HG02642 (cell line): Measurements from ENCODE around the gene ZDHHC11B.

Source experiments
- ATAC-seq: cut with Tn5 transposase; IDR thresholded peaks from one replicate; pipeline ENCODE4 v1.9.1; 2021; ENCODE audit warnings: mild to moderate bottlenecking; ENCODE audit not compliant: unreplicated experiment, poor library complexity

ZDHHC11B gene

DNA sequence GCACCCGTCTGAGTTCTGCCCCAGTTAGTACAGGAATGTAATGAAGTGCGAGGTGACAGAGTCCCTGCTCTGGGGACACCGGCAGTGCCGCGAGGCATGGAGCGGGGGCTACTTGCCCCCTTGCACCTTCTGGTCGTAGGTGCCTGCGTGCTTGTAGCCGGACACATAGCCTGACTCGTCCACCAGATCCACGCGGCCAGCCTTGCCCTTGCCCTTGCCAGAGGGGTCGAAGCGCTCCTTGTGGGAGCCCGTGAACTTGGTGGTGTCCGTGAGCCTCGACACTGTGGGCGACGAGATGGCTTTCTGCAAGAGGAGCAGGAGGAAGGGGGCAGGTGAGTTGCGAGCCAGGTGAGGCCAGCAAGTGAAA is 119.6 kb downstream of the ZDHHC11B start:
- no peak for ATAC-seq

DNA sequence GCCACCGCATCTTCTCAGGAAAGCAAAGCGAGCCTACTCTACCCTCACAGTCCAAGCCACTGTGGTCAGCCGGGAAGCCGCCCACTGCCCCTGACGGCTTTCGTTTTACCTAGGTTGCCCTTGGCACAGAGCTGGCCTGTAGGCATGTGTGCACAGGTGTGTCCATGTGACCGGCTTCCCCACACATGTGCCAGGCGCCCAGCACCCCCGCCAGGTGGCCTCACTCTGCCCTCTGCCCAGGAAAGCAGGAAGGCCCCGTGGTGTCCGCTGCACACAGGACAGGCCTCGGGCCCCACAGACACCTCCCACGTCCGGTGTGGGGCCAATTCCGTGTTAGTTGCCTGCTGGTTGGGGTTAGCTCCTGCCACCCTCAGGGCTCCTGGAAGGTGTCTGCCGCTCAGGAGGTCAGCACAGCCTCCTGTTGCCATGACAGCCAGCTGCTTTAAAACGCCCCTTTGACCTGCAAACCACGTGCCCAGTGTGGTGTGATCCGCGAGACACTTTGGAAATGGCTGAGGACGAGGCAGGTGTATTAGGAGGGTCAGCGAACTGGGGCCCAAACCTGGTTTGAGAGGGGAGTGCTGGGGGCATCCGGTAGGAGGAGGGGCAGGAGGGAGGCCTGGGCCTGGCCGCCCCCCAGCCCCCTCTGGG is 120.1 kb downstream of the ZDHHC11B start:
- ATAC-seq = no peak

DNA sequence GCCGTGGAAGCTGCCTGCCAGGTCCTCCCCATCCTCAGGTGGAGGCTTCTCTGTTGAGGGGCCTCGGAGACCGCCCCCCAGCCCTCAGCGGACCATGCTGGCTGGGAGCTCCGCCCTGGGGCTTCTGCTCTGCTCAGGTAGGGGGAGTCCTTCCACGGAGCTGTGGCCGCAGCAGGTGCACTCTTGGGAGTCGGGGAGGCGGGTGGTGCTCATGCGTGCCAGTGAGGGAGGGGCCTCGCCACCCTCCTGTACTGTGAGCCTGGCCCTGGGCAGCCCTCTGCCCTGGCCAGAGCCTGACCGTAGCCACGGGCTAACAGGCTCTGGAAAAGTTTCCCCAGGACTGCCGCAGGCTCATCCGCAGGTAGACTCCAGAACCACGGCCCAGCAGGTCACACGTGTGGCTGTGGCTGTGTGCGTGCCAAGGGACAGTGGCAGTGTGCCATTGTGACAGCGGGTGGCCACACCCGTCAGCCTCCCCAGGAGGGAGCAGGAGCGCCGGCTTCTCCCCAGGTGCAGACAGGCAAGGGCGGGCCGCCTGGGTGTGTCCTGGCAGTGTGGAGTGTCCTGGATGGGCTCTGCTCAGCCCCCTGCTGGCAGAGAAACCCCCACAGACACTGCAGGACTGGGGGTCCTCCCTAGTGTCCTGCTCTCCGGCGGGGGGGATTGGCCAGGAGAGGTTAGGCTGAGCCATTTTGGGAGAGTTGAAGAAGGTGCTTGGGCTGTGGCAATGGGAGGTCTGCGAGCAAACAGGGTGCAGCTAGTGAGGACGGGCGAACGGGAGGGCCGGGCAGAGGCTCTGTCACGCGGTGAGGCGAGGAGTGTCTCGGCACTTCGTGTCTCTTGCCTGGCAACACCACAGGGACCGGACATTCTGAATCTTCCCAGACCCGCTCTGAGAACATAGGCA is 120.8 kb downstream of the ZDHHC11B start:
- no peak for ATAC-seq

DNA sequence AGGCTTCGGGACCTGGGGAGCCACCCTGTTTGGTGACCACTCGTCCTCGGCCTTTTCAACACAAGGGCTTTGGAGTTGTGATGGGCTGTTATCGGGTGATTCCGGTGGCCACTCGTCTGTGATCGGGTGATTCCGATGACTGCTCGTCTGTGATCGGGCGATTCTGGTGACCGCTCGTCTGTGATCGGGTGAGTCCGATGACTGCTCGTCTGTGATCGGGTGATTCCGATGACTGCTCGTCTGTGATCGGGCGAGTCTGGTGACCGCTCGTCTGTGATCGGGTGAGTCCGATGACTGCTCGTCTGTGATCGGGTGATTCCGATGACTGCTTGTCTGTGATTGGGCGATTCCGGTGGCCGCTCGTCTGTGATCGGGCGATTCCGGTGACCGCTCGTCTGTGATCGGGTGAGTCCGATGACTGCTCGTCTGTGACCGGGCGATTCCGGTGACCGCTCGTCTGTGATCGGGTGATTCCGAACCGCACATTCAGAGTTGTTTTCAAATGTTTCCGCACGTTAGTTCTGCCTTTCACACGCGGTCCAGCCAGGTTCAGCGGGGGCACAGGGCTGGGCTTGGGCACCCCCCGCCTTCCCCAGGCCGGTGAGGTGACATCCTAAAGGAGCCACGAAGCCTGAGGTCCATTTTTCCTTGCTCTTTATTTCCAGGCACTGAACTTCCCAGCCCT is 121.6 kb downstream of the ZDHHC11B start:
- no peak for ATAC-seq

DNA sequence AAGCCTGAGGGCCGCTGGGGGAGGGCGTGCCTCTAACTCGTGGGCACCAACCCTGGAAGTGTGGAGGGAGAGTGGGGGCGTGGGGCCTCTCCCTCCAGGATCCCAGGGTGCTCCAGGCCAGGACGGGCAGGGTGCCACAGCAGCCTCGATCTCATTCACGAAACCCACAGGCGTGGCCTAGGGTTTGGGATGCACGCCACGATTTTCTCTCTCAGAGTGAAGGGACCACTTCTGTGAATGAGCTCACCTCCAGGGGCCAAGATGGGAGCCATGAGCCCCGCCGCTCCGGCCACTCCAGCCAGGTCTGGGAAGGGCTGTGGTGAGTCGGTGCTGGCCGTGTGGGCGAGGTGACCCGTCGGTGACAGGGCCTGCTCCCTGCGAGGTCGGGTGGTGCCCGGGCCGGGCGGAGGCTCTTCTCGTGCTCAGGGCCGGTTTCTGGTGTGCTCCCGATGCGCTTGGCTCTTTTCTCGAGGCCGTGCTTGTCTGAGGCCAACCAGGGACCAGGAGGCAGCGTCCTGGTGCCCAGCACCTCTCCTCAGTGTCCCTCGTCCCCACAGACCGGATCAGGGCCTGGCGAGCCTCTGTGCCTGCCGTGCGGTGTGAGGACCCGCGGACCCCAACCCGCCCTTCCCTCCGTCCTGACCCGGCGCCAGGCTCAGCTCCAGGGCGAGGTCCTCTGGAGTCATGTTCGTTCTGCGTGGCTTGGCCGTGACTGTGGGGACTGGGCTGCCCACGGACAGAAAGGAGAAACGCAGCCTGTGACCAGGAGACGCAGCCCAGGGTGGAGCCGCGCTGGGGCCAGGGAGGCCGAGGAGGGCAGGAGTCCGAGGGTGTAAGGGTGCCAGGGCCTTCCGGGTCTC is 122.4 kb downstream of the ZDHHC11B start:
- no peak for ATAC-seq

DNA sequence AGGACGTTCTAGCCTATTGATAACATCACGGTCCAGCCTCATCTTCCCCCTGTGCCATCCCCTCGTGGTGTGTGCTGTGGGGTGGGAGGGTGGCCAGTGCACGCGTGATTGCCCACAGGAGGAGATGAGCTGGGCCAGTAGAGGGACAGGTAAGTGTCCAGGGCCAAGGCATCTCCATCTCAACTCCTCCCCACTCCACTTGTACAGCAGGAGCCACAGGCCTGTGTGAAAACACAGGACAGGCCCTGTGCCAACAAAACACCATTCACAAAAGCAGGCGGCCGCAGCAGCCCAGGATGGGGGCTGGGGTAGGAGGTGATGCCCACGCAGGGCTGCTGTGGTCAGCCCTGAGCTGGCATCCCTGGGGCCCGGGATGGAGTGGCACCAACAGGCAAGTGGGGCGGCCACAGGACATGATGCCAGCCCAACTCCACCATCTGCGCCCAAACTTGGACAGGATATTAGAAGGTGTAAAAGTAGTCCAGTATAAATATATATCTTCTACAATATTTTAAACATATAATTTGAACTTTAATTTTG is 124.0 kb downstream of the ZDHHC11B start:
- ATAC-seq = no peak
